Spleen (tissue), 11 donors: Measurements from ENCODE around the gene ZNF225. TPM values are rescaled to one million over a fixed set of nuclear protein-coding genes. Genes with fewer than 3 reads are reported as not detected.
A peak's percentile ranks its signal among the peaks of the same experiment; 100 is the strongest.
"Not testable (repeated sequence)": the region's sequence is repeated elsewhere in the genome, so short reads cannot be mapped to it uniquely, and the experiment has no call there.

Experiments
- DNase-seq: peaks from one replicate; pipeline ENCODE4 v3.0.0-alpha.2; 2020
- H3K27ac ChIP-seq, 8 donors: fragments of 200-600 bp; sonication (generic) in 7 of 8; 1 replicate in 4 of 8; 2 replicates in 4 of 8; pipeline versions ENCODE4 v1.5.0 to v1.8.0; 2016 to 2021; ENCODE audit warnings: inconsistent platforms in 4 of 8, mild to moderate bottlenecking in 4 of 8, moderate library complexity in 1 of 8
- H3K27me3 ChIP-seq, 7 donors: fragments of 200-600 bp; sonication (generic) in 6 of 7; replicated peaks in 1 of 7; 1 replicate in 4 of 7; 2 replicates in 3 of 7; pipeline versions ENCODE4 v1.5.0 to v1.8.0; 2016 to 2021; ENCODE audit warnings: inconsistent platforms in 3 of 7, mild to moderate bottlenecking in 1 of 7
- H3K36me3 ChIP-seq, 6 donors: fragments of 200-600 bp; sonication (generic) in 5 of 6; 1 replicate in 4 of 6; 2 replicates in 2 of 6; pipeline versions ENCODE4 v1.5.0 to v1.8.0; 2016 to 2021; ENCODE audit warnings: inconsistent platforms in 2 of 6
- H3K4me1 ChIP-seq, 6 donors: fragments of 200-600 bp; sonication (generic) in 5 of 6; 1 replicate in 3 of 6; 2 replicates in 3 of 6; pipeline versions ENCODE4 v1.5.0 to v1.8.0; 2016 to 2021; ENCODE audit warnings: inconsistent platforms in 3 of 6
- H3K4me3 ChIP-seq, 8 donors: fragments of 200-600 bp; sonication (generic) in 7 of 8; 1 replicate in 4 of 8; 2 replicates in 4 of 8; pipeline versions ENCODE4 v1.5.0 to v1.8.0; 2016 to 2021; ENCODE audit warnings: inconsistent platforms in 4 of 8, mild to moderate bottlenecking in 4 of 8, moderate library complexity in 2 of 8
- H3K9me3 ChIP-seq, 8 donors: fragments of 200-600 bp; sonication (generic) in 7 of 8; 1 replicate in 4 of 8; 2 replicates in 4 of 8; pipeline versions ENCODE4 v1.5.0 to v1.8.0; 2016 to 2021; ENCODE audit warnings: inconsistent platforms in 4 of 8
- CTCF ChIP-seq, 11 experiments: fragments of 200-600 bp in 7 of 11; fragments of 450-650 bp in 4 of 11; sonication (generic) in 4 of 11; IDR thresholded peaks in 8 of 11; conservative IDR thresholded peaks in 3 of 11; 1 replicate in 7 of 11; 2 replicates in 4 of 11; pipeline versions ENCODE4 v1.4.0 to v1.8.0; 2016 to 2021; ENCODE audit warnings: antibody characterized with exemption in 11 of 11, inconsistent platforms in 4 of 11, mild to moderate bottlenecking in 1 of 11
- POLR2A ChIP-seq, 3 donors: fragments of 450-650 bp; IDR thresholded peaks; one replicate each; pipeline ENCODE4 v1.5.1; 2017; ENCODE audit warnings: antibody characterized with exemption in 3 of 3, mild to moderate bottlenecking in 1 of 3
- POLR2AphosphoS5 ChIP-seq, 3 donors: sonication (generic); formaldehyde crosslinking; IDR thresholded peaks; one replicate each; pipeline ENCODE4 v1.5.1; 2017; ENCODE audit warnings: antibody characterized with exemption in 3 of 3
- WGBS, 5 donors: extraction: QIAGEN DNeasy Blood & Tissue Kit in 3 of 5; methylation state at CpG; one replicate each; pipeline versions ENCODE4 v1.1.5 to v1.1.7; 2013 to 2018; 5-methylcytosine and 5-hydroxymethylcytosine counted together
- intact Hi-C: fragments of 100-400 bp; cut with DNase I; formaldehyde crosslinking; loops from one replicate; pipeline ENCODE4 v1.15.0; 2023; ENCODE audit warnings: low total_unique reads
- polyA plus RNA-seq, 3 donors: library from polyadenylated mRNA; stranded (reverse); fragments of 200-250 nt; gene quantifications; one replicate each; pipeline ENCODE4 v1.2.1, GENCODE V29; 2013
- total RNA-seq, 7 donors: library from RNA; depleted of rRNA in 3 of 7; stranded (reverse); fragments of >200 nt in 3 of 7; fragmentation: NEBNext Ultra II Directional in 4 of 7; extraction: Animal tissue kit (Norgen Biotek cat#: 25700) in 4 of 7; gene quantifications; one replicate each; pipeline versions ENCODE4 v1.1.0 to v1.2.1, GENCODE V29; 2016 to 2021
- donor health status: healthy with polysubstance abuse.
- donor health status: DM: no; HTN: no; CAD: no; lungs with moderate emphysema.
- donor health status: DM: no; HTN: no; CAD: no.
- donor health status: Bipolar disorder and iron deficiency.
- donor health status: healthy.
- donor health status: DM: no; HTN: no; CAD: no.
- donor health status: DM: yes; HTN: yes; CAD: no.

Gene ZNF225
- total and polyA plus RNA-seq, 10 donors, result 1.4 to 9.4 (median 6.2) TPM

- Histone ChIP-seq H3K4me1 (peaks cover 9 to 25% (median 16%) of the 10 kb centered on the region in 6 donors), H3K36me3 (peaks cover 9 to 41% (median 35%) of the 10 kb centered on the region in 6 donors), H3K27me3 (no peaks in the 10 kb centered on the region), H3K4me3 (peak within 1 kb of the TSS; percentile 52 to 82 (median 66)), H3K9me3 (peaks cover 4 to 86% (median 78%) of the 10 kb centered on the region in 8 donors), H3K27ac (peak within 1 kb of the TSS; percentile 81 to 95 (median 90))
- whole genome bisulfite sequencing, 5 donors, result 0 to 1% (median 1%) methylated on average over 32 of the region's 32 CpGs
- DNase-seq, result peak; percentile 91
- TF ChIP-seq POLR2AphosphoS5 (IDR thresholded peaks at IDR 0.05), result peak in 2 of 3 donors; percentile 89 to 96
- TF ChIP-seq CTCF (IDR thresholded peaks at IDR 0.05 in 8 of 11, conservative IDR thresholded peaks at IDR 0.05 in 3 of 11), result peak in 2 of 11 experiments; percentile 6 to 20
- TF ChIP-seq POLR2A (IDR thresholded peaks at IDR 0.05), result peak in 1 of 3 donors; percentile 58
- intact Hi-C loops, result loop anchor here (5.0 to 10.0 kb wide), 2 partner anchors 42 to 50 kb away; partner anchors contain the start of gene ZNF225
These were observed 51.7 kb downstream of the ZNF225 start, which contains the start of gene ZNF226 for GRCh38 chr19:44164673-44165512. ZNF226 (plus strand) TSS chr19:44165100; CDS start chr19:44170081, 4,981 bp downstream.

DNA sequence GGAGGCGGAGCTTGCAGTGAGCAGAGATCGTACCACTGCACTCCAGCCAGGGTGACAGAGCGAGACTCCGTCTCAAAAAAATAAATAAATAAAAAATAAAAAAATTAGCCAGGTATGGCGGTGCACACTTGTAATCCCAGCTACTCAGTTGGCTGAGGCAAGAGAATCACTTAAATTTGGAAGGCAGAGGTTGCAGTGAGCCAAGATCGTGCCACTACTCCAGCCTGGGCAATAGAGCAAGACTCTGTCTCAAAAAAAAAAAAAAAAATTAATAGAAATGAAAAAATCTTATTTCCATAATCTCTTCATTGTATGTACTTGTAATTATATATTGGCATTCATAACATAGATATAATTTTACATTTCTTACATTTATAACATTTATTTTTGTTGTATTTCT is 57.5 kb downstream of the ZNF225 start:
- H3K27ac ChIP-seq, intact Hi-C loops, DNase-seq, H3K4me3 ChIP-seq, H3K27me3 ChIP-seq: not testable (repeated sequence)
- Histone ChIP-seq H3K4me1 (peaks cover 6 to 15% (median 11%) of the 10 kb centered on the region in 6 donors), H3K9me3 (peaks cover 34 to 97% (median 92%) of the 10 kb centered on the region in 8 donors), H3K36me3 (peaks cover 62 to 99% (median 93%) of the 10 kb centered on the region in 6 donors)
- WGBS, 5 donors, result 94 to 98% (median 98%) methylated on average over 6 of the region's 6 CpGs

- peaks cover 49 to 100% (median 100%) of the 10 kb centered on the region in 8 donors for H3K9me3 ChIP-seq
- H3K27ac ChIP-seq, result no peak overlapping the region
- no peak for DNase-seq
- WGBS, 5 donors, result 89 to 100% (median 97%) methylated on average over 3 of the region's 3 CpGs
- TF ChIP-seq CTCF (IDR thresholded peaks at IDR 0.05 in 8 of 11, conservative IDR thresholded peaks at IDR 0.05 in 3 of 11) (no peak), POLR2A (IDR thresholded peaks at IDR 0.05) (no peak), POLR2AphosphoS5 (IDR thresholded peaks at IDR 0.05) (no peak)
- peaks cover 48 to 61% (median 58%) of the 10 kb centered on the region in 6 donors for H3K36me3 ChIP-seq
- H3K4me1 ChIP-seq, result no peaks in the 10 kb centered on the region
- intact Hi-C loops, result no loop called here
- H3K27me3 ChIP-seq, result no peaks in the 10 kb centered on the region
- peak overlapping the region in 1 of 8 donors; percentile 7 for H3K4me3 ChIP-seq
These were observed 63.4 kb downstream of the ZNF225 start for GRCh38 chr19:44176590-44176989.

- no peak overlapping the region for H3K27ac ChIP-seq
- peaks cover 21 to 100% (median 100%) of the 10 kb centered on the region in 8 donors for H3K9me3 ChIP-seq
- intact Hi-C loops, result no loop called here
- peaks cover 6 to 17% (median 15%) of the 10 kb centered on the region in 6 donors for H3K36me3 ChIP-seq
- no peak for DNase-seq
- H3K4me3 ChIP-seq, result no peak overlapping the region
- no peak for TF ChIP-seq POLR2AphosphoS5 (IDR thresholded peaks at IDR 0.05)
- TF ChIP-seq POLR2A (IDR thresholded peaks at IDR 0.05), result no peak
- TF ChIP-seq CTCF (IDR thresholded peaks at IDR 0.05 in 8 of 11, conservative IDR thresholded peaks at IDR 0.05 in 3 of 11), result no peak
- no peaks in the 10 kb centered on the region for H3K27me3 ChIP-seq
- no peaks in the 10 kb centered on the region for H3K4me1 ChIP-seq
These were observed 67.8 kb downstream of the ZNF225 start for GRCh38 chr19:44180968-44181367.
